Muscle layer of duodenum (tissue), 2 donors: ENCODE measurements around the gene TNFRSF18.

Experiments
- H3K27ac ChIP-seq: one replicate; pipeline ENCODE4 v1.7.0; 2013; ENCODE audit warnings: mild to moderate bottlenecking, low read length
- H3K27me3 ChIP-seq: one replicate; pipeline ENCODE4 v1.7.0; 2013; ENCODE audit warnings: low read depth, mild to moderate bottlenecking, control low read depth, low read length
- H3K36me3 ChIP-seq, 2 donors: one replicate each; pipeline ENCODE4 v1.7.0; 2013; ENCODE audit warnings: low read length in 2 of 2, control low read depth in 1 of 2, mild to moderate bottlenecking in 1 of 2; ENCODE audit not compliant: insufficient read depth in 2 of 2, control insufficient read depth in 1 of 2
- H3K4me1 ChIP-seq, 2 donors: one replicate each; pipeline ENCODE4 v1.7.0; 2013; ENCODE audit warnings: low read length in 2 of 2, mild to moderate bottlenecking in 2 of 2, control low read depth in 1 of 2, moderate library complexity in 1 of 2; ENCODE audit not compliant: insufficient read depth in 2 of 2, control insufficient read depth in 1 of 2
- H3K4me3 ChIP-seq, 2 donors: one replicate each; pipeline ENCODE4 v1.7.0; 2013; ENCODE audit warnings: low read length in 2 of 2, low read depth in 1 of 2, mild to moderate bottlenecking in 1 of 2
- H3K9me3 ChIP-seq, 2 donors: one replicate each; pipeline ENCODE4 v1.7.0; 2013; ENCODE audit warnings: low read length in 2 of 2, control low read depth in 1 of 2, mild to moderate bottlenecking in 1 of 2; ENCODE audit not compliant: control insufficient read depth in 1 of 2
- donor health status: healthy.

The TNFRSF18 gene

DNA sequence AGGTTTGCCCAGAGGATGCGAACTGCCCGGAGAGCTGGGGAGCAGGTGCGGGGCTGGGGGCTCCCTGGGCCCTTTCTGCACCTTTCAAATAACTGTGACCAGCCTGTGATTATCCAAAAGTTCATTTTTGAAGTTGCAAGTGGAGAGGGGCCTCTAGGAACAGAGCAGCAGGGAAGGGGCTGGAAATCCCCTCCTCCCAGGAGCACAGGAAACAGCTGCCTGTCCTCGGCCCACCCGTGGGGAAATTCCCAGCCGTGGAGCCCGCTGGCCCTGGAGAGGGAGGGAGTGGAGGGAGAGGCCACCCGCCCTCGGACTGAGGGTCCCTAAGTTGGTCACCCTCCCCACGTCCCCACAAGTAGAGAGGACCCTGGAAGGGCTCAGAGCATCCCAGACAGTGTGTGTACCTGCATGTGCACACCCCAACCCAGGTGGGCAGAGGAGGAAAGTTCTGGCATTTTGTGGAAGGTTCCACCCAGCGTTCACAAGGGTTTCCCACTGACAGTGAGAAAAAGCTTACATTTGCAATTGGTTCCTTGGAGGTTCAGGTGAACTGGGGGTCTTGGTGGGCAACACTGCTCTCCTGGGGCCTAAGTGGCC is 8.8 kb upstream of the TNFRSF18 start:
- Histone ChIP-seq H3K4me3 (no peak overlapping the region), H3K9me3 (no peaks in the 10 kb centered on the region), H3K36me3 (peaks cover 9 to 38% of the 10 kb centered on the region in 2 donors), H3K4me1 (no peaks in the 10 kb centered on the region), H3K27me3 (no peaks in the 10 kb centered on the region), H3K27ac (no peak overlapping the region)

DNA sequence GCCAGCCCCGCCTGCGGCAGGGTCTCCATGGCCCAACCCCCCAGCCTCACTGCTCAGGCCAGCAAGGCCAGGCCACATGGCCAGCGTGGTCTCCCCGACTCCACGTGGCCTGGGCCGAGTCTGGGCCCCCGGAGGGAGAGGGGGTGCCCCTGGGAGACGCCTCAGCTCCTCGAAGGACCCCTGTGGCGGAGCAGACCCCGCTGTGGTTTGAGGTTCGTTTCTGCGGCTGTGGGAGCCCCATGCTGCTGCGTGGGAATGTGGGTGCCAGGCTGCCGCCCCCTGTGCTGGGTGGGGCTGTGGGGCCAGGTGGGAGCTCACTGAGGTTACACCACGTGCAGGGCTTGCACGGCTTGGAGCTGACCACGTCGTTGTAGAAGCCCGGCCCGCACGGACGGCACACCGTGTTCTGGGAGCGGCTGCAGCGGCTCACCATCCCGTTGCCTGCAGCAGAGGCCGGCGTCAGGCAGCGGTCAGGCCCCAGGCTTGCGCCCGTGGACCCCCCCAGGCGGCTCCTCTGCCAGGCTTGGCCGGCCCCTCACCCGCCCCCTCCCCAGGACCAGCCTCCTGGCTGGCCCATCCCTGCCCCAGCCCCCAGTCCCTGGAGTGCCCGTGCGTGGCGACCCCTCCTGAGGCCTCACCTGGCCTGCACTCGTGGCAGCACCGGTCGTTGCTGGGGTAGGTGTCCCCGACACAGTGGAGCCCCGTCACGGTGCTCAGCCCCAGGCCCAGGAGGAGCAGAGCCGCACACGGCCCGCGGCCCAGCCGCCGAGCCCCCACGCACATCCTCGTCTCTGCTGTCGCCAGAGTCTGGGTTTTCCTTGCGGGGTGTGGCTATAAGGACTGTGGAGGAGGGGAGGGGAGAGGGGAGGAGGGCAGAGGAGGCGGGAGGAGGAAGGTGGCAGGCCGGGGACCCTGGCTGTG is 7.2 kb upstream of the TNFRSF18 start, which contains the start of gene TNFRSF4:
TSS of gene TNFRSF4 (minus strand) at position 809 of the 921 bp plus-strand sequence. CDS start at position 783, 26 bp downstream.
- no peaks in the 10 kb centered on the region for H3K9me3 ChIP-seq
- H3K4me1 ChIP-seq, result no peaks in the 10 kb centered on the region
- H3K27me3 ChIP-seq, result no peaks in the 10 kb centered on the region
- H3K27ac ChIP-seq, result no peak within 1 kb of the TSS
- peaks cover 9 to 24% of the 10 kb centered on the region in 2 donors for H3K36me3 ChIP-seq
- H3K4me3 ChIP-seq, result no peak within 1 kb of the TSS

DNA sequence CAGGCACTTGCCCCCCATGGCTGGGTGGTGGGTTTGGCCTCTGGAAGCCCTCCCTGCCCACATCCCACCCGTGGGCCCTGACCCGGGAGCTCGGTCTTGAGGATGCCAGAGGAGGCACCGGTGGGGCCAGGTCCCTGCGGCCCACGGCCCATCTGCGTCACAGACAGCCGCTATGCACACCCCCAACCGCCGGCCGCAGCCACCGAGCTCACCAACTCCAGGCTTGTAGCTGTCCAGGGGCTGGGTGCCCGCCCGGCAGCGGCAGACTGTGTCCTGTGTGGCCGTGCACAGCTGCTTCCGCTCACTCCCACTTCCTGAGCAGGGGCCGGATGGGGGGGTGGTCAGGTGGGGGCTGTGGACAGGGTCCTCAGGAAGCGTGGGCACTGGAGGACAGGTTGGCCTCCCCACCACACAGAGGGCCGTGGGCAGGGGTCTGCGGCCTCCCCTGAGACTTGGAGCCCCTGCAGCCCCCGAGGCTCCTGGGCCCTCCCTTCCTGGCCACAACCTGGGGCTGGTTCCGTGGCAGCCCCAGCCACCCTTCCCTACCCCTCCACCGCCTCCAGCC is 6.5 kb upstream of the TNFRSF18 start:
- H3K36me3 ChIP-seq, result peaks cover 5 to 16% of the 10 kb centered on the region in 2 donors
- H3K4me1 ChIP-seq, result peaks cover 0 to 5% of the 10 kb centered on the region in 2 donors
- H3K27me3 ChIP-seq, result no peaks in the 10 kb centered on the region
- H3K4me3 ChIP-seq, result peak overlapping the region in 1 of 2 donors; percentile 19
- H3K9me3 ChIP-seq, result no peaks in the 10 kb centered on the region
- no peak overlapping the region for H3K27ac ChIP-seq

DNA sequence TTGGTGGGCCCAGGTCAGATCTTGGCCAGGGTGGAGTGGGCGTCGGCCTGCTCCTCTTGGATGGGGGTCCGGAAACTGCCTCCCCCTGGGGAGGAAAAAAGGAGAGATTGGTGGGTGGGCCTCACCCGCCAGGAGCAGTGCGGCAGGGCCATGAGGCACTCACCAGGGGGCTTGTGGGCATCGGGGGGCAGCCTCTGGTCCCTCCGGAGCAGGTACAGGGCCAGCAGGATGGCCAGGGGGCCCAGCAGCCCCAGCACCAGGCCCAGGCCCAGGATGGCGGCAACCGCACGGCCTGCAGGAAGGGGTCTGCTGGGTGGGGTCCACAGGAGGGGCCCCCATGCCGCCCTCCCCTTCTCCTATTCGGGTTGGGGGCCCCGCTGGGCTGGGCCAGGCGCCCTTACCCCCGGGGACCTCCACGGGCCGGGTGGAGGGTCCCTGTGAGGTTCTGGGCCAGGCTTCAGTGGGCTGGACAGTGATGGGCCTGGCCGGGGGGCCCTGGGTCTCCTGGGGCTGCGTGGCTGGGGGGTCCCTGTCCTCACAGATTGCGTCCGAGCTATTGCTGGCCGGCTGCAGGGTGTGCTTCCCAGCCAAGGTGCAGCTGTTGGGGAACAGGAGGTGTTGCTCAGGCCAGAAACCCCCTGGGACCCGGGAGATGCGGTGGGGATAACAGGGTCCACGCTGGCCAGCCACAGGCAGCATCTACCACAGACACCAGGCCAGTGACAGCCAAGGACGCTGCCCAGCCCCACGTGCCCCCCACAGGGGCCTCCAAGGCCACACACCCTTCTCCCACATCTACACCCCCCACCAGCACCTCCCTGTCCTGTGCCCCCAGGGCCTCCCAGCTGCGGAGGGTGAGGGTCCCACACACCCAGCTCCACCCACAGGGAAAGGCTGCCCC is 5.4 kb upstream of the TNFRSF18 start:
- no peaks in the 10 kb centered on the region for H3K9me3 ChIP-seq
- H3K36me3 ChIP-seq, result peaks cover 4 to 8% of the 10 kb centered on the region in 2 donors
- H3K27ac ChIP-seq, result no peak overlapping the region
- H3K27me3 ChIP-seq, result peaks cover 8% of the 10 kb centered on the region
- H3K4me1 ChIP-seq, result peaks cover 0 to 7% of the 10 kb centered on the region in 2 donors
- H3K4me3 ChIP-seq, result no peak overlapping the region

DNA sequence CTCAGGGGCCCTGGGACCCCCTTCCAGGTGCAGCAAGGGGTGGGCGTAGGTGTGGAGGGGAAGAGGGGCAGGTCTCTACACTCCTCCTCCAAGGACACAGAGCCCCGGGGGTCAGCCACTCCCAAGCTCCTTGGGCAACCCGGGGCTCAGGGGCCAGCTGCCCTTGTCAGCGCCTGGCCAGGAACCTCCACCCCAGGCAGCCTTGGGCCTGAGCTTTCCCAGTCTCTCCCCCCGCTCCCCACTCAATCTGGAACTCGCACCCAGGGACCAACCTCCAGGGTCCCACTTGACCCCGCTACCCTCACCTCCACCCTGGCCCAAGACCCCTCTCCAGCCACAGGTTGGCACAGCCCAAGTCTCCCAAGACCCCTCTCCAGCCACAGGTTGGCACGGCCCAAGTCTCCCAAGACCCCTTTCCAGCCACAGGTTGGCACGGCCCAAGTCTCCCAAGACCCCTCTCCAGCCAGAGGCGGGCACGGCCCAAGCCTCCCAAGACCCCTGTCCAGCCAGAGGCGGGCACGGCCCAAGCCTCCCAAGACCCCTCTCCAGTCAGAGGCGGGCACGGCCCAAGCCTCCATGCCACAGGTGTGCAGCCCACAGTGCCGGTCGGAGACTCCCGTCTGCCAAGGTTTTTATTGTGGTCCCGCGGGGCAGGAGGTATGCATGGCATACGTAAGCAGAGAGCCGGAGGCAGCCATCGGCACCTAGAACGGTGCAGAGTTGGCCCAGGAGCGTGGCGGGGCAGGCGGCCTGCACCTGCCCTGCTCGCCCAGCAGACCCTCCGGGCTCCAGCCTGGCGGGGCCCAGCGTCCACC is 4.5 kb upstream of the TNFRSF18 start:
- peaks cover 0 to 15% of the 10 kb centered on the region in 2 donors for H3K4me1 ChIP-seq
- no peaks in the 10 kb centered on the region for H3K9me3 ChIP-seq
- H3K27me3 ChIP-seq, result peaks cover 10% of the 10 kb centered on the region
- H3K36me3 ChIP-seq, result no peaks in the 10 kb centered on the region
- no peak overlapping the region for H3K4me3 ChIP-seq
- no peak overlapping the region for H3K27ac ChIP-seq

DNA sequence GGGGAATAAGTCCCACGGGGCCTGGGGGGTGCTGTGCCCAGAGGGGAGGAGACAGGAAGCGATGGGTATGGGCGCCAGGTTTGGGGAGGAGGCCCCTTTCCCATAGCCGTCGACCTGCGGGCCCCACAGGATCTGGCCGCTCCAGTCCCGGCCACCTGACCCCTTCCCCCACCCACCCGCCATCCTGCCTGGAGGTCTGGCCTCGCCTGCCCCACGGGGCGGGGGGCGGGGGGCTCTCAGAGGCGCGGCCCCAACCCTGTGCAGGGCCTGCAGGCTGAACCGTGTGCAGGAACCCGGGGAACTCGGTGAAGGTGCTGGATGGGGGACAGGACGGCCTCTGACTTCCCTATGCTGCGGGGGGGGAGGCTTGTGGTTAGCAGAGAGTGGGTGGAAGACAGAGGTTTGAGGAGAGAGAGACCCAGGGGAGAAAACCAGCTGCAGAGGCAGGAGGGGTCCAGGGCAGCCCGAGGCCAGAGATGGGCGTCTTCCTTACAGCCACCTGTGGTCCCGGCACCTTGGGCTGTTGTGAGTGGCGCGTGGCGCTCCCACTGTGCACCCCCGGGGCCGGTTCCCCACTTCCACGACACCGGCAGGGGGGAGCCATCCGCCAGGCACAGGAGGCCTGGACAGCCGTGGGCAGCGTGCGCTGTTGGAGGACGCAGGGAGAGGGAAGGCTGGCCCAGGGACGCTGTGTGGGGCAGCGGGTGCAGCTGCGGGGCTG is 2.5 kb upstream of the TNFRSF18 start:
- Histone ChIP-seq H3K27me3 (peaks cover 10% of the 10 kb centered on the region), H3K4me3 (no peak overlapping the region), H3K36me3 (no peaks in the 10 kb centered on the region), H3K4me1 (peaks cover 0 to 19% of the 10 kb centered on the region in 2 donors), H3K9me3 (no peaks in the 10 kb centered on the region), H3K27ac (no peak overlapping the region)

DNA sequence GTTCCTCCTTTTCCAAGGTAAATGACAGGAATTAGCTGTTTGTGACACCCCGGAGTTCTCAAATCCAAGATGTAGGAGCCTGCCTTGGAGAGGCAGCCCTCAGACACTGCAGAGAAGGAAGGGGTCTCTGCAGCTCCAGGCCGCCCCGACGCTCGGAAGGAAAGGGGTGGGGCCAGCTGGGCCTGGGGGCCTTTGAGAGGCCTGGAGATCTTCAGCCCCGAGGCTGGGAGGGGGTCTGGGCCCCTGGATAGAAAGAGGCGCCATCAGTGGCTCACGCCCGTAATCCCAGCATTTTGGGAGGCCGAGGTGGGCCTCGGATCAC is 1.1 kb upstream of the TNFRSF18 start:
- Histone ChIP-seq H3K9me3 (no peaks in the 10 kb centered on the region), H3K36me3 (no peaks in the 10 kb centered on the region), H3K27me3 (peaks cover 10% of the 10 kb centered on the region), H3K4me1 (peaks cover 0 to 19% of the 10 kb centered on the region in 2 donors), H3K4me3 (no peak overlapping the region), H3K27ac (no peak overlapping the region)

DNA sequence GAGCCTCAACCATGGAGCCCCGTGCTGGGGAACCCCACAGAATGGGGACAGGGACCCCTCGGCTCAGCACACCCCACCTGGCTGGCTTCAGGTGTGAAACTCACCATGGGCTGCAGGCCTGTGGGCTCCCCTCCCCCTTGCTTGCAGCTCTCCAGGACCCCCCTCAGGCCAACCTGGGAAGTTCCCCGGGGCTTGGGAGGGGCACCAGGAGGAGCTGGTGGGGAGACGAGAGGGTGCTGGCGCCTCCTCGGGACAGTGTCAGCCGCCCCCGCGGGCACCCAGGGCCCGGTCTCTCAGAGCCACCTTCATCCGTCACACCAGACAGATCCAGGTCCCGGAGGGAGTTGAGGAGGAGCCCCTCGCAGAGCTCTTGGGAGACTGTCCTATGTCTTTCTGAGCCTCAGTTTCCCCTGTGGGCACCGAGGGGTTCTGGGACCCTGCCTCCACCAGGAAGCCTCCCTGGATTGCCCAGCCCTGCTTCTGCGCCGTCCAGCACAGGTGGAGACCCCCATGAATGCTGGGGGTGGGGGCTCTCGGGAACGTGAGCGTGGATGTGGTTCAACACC is 657 bp upstream of the TNFRSF18 start:
- H3K36me3 ChIP-seq, result no peaks in the 10 kb centered on the region
- H3K4me1 ChIP-seq, result peaks cover 0 to 19% of the 10 kb centered on the region in 2 donors
- no peak overlapping the region for H3K4me3 ChIP-seq
- peaks cover 10% of the 10 kb centered on the region for H3K27me3 ChIP-seq
- H3K9me3 ChIP-seq, result no peaks in the 10 kb centered on the region
- no peak overlapping the region for H3K27ac ChIP-seq

DNA sequence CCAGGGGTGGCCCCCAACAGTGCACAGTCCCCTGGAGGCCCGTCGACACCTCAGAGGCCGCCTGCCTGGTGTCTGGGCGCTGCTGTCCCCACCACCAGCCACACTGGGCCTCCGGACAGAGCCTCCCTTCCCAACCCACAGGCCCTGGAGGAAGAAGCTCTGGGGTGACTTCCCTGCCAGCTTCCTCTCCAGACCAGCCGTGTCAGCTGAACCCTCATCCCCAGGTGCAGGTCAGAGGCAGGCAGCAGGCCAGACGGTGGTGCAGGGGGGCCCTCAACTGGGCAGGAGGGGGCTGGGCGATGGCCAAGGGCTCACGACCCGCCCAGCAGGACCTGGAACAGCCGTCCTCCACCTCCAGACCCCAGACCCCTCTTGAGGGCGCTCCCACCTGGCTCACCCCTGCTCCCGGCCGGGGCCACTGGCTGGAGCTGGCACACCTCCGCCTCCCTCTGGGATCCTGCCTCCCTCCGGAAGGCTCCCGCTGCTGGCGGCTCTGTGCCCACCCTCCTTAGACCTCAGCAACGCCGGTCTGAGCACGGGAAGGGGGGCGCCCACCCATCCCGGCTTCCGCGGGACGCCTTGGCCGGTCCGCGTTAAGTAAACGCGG is 520 bp downstream of the TNFRSF18 start:
- Histone ChIP-seq H3K27ac (no peak overlapping the region), H3K4me1 (peaks cover 0 to 19% of the 10 kb centered on the region in 2 donors), H3K4me3 (peak overlapping the region in 1 of 2 donors; percentile 28), H3K36me3 (no peaks in the 10 kb centered on the region), H3K9me3 (no peaks in the 10 kb centered on the region), H3K27me3 (peaks cover 10% of the 10 kb centered on the region)
